Neural cell (in vitro differentiated cells): ENCODE measurements around the gene B4GALT1. TPM values are rescaled to one million over a fixed set of nuclear protein-coding genes. Genes with fewer than 3 reads are reported as not detected.

ENCODE experiments used
- H2AFZ ChIP-seq: fragments of 200-600, 300-800 bp; sonication (generic), shearing (Covaris generic); 2 replicates; pipeline ENCODE4 v1.6.0; 2014; ENCODE audit warnings: low read depth, mild to moderate bottlenecking, antibody characterized with exemption, low read length, moderate library complexity
- H3F3A ChIP-seq: fragments of 200-600 bp; shearing (Covaris generic); 2 replicates; pipeline ENCODE4 v1.6.1; 2016; ENCODE audit warnings: mild to moderate bottlenecking, moderate library complexity, mixed read lengths, antibody characterized with exemption, low read length; ENCODE audit not compliant: insufficient read depth, poor library complexity, severe bottlenecking
- H3K27ac ChIP-seq: fragments of 200-600, 300-800 bp; sonication (generic), shearing (Covaris generic); 2 replicates; pipeline ENCODE4 v1.5.1; 2014; ENCODE audit warnings: mild to moderate bottlenecking, low read length, moderate library complexity
- H3K27me3 ChIP-seq: fragments of 300-800, 200-600 bp; sonication (generic), shearing (Covaris generic); 2 replicates; pipeline ENCODE4 v1.6.0; 2014; ENCODE audit warnings: mild to moderate bottlenecking, low read depth, low read length, moderate library complexity; ENCODE audit not compliant: insufficient read depth
- H3K36me3 ChIP-seq: fragments of 300-800, 200-600 bp; sonication (generic), shearing (Covaris generic); 2 replicates; pipeline ENCODE4 v1.5.1; 2014; ENCODE audit warnings: mild to moderate bottlenecking, antibody characterized with exemption, low read length, moderate library complexity; ENCODE audit not compliant: insufficient read depth
- H3K4me2 ChIP-seq: fragments of 300-800, 200-600 bp; sonication (generic), shearing (Covaris generic); 2 replicates; pipeline ENCODE4 v1.6.0; 2014; ENCODE audit warnings: mild to moderate bottlenecking, low read length
- H3K4me3 ChIP-seq: fragments of 300-800, 200-600 bp; sonication (generic), shearing (Covaris generic); 2 replicates; pipeline ENCODE4 v1.5.1; 2014; ENCODE audit warnings: mild to moderate bottlenecking, low read length, moderate library complexity
- H3K79me2 ChIP-seq: fragments of 200-600 bp; shearing (Covaris generic); replicated peaks from 2 replicates; pipeline ENCODE4 v1.6.0; 2014; ENCODE audit warnings: mild to moderate bottlenecking, low read length, moderate library complexity; ENCODE audit not compliant: insufficient read depth
- H3K9ac ChIP-seq: fragments of 300-800, 200-600 bp; sonication (generic), shearing (Covaris generic); 2 replicates; pipeline ENCODE4 v1.6.1; 2016; ENCODE audit warnings: mild to moderate bottlenecking, low read length, mixed read lengths
- H3K9me2 ChIP-seq: fragments of 200-600 bp; shearing (Covaris generic); 2 replicates; pipeline ENCODE4 v1.6.1; 2016; ENCODE audit warnings: mild to moderate bottlenecking, low read length, mixed read lengths; ENCODE audit not compliant: insufficient read depth
- H3K9me3 ChIP-seq: fragments of 200-600, 300-800 bp; sonication (generic), shearing (Covaris generic); 2 replicates; pipeline ENCODE4 v1.6.1; 2016; ENCODE audit warnings: mild to moderate bottlenecking, mixed run types, low read length, moderate library complexity, mixed read lengths
- H4K20me1 ChIP-seq: fragments of 200-600 bp; shearing (Covaris generic); 2 replicates; pipeline ENCODE4 v1.6.1; 2016; ENCODE audit warnings: mild to moderate bottlenecking, mixed run types; ENCODE audit not compliant: insufficient read depth
- EP300 ChIP-seq: fragments of 450-650 bp; conservative IDR thresholded peaks from 2 replicates; pipeline ENCODE4 v1.6.1; 2014; ENCODE audit warnings: antibody characterized with exemption, mild to moderate bottlenecking, moderate library complexity; ENCODE audit not compliant: poor library complexity, severe bottlenecking
- EZH2 ChIP-seq: fragments of 200-600, 300-800 bp; shearing (Covaris generic), sonication (generic); IDR thresholded peaks from 2 replicates; pipeline ENCODE4 v1.6.1; 2014; ENCODE audit warnings: antibody characterized with exemption, low read length, borderline replicate concordance, mild to moderate bottlenecking; ENCODE audit not compliant: insufficient read depth, poor library complexity, severe bottlenecking
- MXI1 ChIP-seq: fragments of 450-650 bp; conservative IDR thresholded peaks from 2 replicates; pipeline ENCODE4 v1.6.1; 2014; ENCODE audit warnings: antibody characterized with exemption, mild to moderate bottlenecking; ENCODE audit not compliant: poor library complexity, severe bottlenecking
- POLR2AphosphoS5 ChIP-seq: IDR thresholded peaks from 2 replicates; pipeline ENCODE4 v1.6.1; 2012
- RAD21 ChIP-seq: fragments of 450-650 bp; conservative IDR thresholded peaks from 2 replicates; pipeline ENCODE4 v1.6.1; 2014; ENCODE audit warnings: antibody characterized with exemption, mild to moderate bottlenecking, moderate library complexity
- SMC3 ChIP-seq: fragments of 450-650 bp; conservative IDR thresholded peaks from 2 replicates; pipeline ENCODE4 v1.6.1; 2014; ENCODE audit warnings: antibody characterized with exemption, mild to moderate bottlenecking, moderate library complexity; ENCODE audit not compliant: poor library complexity
- TAF1 ChIP-seq: IDR thresholded peaks from 2 replicates; pipeline ENCODE4 v1.6.1; 2012; ENCODE audit warnings: low read depth
- polyA plus RNA-seq: library from polyadenylated mRNA; depleted of rRNA; stranded (reverse); fragments of >200 nt; gene quantifications from 2 replicates; pipeline ENCODE4 v1.2.3, GENCODE V29; 2014
- TF ChIP-seq, protein P1 (sequence below): fragments of 450-650 bp; IDR thresholded peaks from 2 replicates; pipeline ENCODE4 v1.5.1; 2014; ENCODE audit warnings: antibody characterized with exemption, mild to moderate bottlenecking, moderate library complexity; ENCODE audit not compliant: poor library complexity, severe bottlenecking
- TF ChIP-seq, protein P2 (sequence below): IDR thresholded peaks from 2 replicates; pipeline ENCODE4 v1.6.1; 2012; ENCODE audit warnings: borderline replicate concordance

The B4GALT1 gene
- polyA plus RNA-seq, 1 donor from 2014 or later: 0.41 TPM

DNA sequence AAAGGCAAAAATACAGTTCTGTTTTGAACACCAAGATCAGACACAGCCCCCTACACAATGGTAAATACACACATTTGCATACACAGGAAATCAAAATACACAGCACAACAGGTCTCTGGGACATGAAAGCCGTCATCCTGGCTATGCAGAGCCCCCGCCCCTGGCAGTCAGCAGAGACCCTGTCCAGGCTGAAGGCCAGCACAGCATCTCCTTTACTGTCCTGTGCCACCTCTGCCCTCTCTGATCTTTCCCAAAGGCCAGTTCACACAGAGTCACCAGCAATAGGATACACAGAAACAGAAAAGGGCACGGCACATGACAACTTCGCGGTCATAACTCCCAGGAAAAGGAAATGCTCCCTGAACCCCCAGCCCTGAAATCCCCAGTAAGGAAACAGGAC lies 56.5 kb downstream of the B4GALT1 start:
- Histone ChIP-seq H3K79me2 (no peaks in the 10 kb centered on the region), H3K27ac (no peak overlapping the region), H3K4me2 (no peak overlapping the region), H3K9me2 (no peaks in the 10 kb centered on the region), H3F3A (no peaks in the 10 kb centered on the region), H3K9ac (no peak overlapping the region), H3K4me3 (no peak overlapping the region), H3K9me3 (no peaks in the 10 kb centered on the region), H4K20me1 (no peaks in the 10 kb centered on the region), H3K36me3 (no peaks in the 10 kb centered on the region), H2AFZ (no peak overlapping the region), H3K27me3 (no peaks in the 10 kb centered on the region)
- TF ChIP-seq EZH2: no peak
- no peak for TF ChIP-seq EP300
- TF ChIP-seq POLR2AphosphoS5: no peak
- TF ChIP-seq, protein P1, sequence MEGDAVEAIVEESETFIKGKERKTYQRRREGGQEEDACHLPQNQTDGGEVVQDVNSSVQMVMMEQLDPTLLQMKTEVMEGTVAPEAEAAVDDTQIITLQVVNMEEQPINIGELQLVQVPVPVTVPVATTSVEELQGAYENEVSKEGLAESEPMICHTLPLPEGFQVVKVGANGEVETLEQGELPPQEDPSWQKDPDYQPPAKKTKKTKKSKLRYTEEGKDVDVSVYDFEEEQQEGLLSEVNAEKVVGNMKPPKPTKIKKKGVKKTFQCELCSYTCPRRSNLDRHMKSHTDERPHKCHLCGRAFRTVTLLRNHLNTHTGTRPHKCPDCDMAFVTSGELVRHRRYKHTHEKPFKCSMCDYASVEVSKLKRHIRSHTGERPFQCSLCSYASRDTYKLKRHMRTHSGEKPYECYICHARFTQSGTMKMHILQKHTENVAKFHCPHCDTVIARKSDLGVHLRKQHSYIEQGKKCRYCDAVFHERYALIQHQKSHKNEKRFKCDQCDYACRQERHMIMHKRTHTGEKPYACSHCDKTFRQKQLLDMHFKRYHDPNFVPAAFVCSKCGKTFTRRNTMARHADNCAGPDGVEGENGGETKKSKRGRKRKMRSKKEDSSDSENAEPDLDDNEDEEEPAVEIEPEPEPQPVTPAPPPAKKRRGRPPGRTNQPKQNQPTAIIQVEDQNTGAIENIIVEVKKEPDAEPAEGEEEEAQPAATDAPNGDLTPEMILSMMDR: no peak
- no peak for TF ChIP-seq TAF1
- TF ChIP-seq, protein P2, sequence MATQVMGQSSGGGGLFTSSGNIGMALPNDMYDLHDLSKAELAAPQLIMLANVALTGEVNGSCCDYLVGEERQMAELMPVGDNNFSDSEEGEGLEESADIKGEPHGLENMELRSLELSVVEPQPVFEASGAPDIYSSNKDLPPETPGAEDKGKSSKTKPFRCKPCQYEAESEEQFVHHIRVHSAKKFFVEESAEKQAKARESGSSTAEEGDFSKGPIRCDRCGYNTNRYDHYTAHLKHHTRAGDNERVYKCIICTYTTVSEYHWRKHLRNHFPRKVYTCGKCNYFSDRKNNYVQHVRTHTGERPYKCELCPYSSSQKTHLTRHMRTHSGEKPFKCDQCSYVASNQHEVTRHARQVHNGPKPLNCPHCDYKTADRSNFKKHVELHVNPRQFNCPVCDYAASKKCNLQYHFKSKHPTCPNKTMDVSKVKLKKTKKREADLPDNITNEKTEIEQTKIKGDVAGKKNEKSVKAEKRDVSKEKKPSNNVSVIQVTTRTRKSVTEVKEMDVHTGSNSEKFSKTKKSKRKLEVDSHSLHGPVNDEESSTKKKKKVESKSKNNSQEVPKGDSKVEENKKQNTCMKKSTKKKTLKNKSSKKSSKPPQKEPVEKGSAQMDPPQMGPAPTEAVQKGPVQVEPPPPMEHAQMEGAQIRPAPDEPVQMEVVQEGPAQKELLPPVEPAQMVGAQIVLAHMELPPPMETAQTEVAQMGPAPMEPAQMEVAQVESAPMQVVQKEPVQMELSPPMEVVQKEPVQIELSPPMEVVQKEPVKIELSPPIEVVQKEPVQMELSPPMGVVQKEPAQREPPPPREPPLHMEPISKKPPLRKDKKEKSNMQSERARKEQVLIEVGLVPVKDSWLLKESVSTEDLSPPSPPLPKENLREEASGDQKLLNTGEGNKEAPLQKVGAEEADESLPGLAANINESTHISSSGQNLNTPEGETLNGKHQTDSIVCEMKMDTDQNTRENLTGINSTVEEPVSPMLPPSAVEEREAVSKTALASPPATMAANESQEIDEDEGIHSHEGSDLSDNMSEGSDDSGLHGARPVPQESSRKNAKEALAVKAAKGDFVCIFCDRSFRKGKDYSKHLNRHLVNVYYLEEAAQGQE: no peak
- no peak for TF ChIP-seq SMC3
- no peak for TF ChIP-seq RAD21
- no peak for TF ChIP-seq MXI1

DNA sequence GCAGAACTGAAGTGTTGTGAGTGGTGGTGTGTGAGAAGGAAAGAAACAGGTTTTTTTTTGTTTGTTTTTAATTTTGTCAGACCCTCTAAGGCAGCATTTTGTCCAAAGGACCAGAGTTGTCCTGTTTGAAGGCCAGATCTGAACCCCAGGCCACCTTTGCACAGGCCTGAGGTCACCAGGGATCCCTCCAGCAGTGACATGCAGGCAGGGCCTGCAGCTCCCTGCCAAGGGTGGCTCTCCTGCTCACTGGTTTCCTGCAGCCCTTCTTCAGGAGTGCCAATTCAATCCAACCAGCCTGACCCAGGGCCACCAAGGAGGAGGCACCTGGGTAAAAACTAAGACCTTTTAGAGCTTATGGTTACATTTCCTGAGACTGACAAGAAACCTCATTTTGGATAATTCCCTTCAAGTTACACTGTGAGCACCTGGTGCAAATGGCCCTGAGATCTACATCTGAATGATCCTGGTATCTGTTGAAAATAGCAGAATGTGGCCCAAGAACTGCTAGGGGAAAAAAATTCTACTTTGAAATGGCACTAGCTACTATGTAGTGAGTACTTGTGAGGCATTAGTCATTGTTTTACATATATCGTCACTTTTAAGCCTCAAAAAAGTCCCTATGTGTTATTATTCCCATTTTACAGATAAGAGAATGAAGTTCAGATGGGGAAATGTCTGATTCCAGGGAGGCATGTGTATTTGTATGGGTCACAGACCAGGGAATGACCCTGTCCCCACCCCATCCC lies 57.1 kb downstream of the B4GALT1 start:
- Histone ChIP-seq H3K9me2 (no peaks in the 10 kb centered on the region), H3K27me3 (no peaks in the 10 kb centered on the region), H2AFZ (no peak overlapping the region), H3K36me3 (no peaks in the 10 kb centered on the region), H3K27ac (no peak overlapping the region), H3K79me2 (no peaks in the 10 kb centered on the region), H3F3A (no peaks in the 10 kb centered on the region), H3K4me3 (no peak overlapping the region), H3K4me2 (no peak overlapping the region), H3K9me3 (no peaks in the 10 kb centered on the region), H4K20me1 (no peaks in the 10 kb centered on the region), H3K9ac (no peak overlapping the region)
- TF ChIP-seq, protein P2: no peak
- TF ChIP-seq EP300: no peak
- no peak for TF ChIP-seq EZH2
- no peak for TF ChIP-seq RAD21
- TF ChIP-seq, protein P1: no peak
- no peak for TF ChIP-seq MXI1
- no peak for TF ChIP-seq TAF1
